Measurements from ENCODE around the gene TMEM256. TPM values are rescaled to one million over a fixed set of nuclear protein-coding genes. Genes with fewer than 3 reads are reported as not detected.

The TMEM256 gene
- total RNA-seq, 1 donor from 2014 or later = 189 TPM

Other genes starting within 250 kb of the TMEM256 start
- 10.6 and 16.4 TPM in 2 replicates for gene ASGR1, start 224.7 kb downstream of the TMEM256 start, total RNA-seq
- gene DLG4, start 184.3 kb downstream of the TMEM256 start, total RNA-seq = 11.3 and 12.5 TPM in 2 replicates
- gene ACADVL, start 184.2 kb downstream of the TMEM256 start, total RNA-seq = 184 and 219 TPM in 2 replicates
- 35.2 and 40.4 TPM in 2 replicates for gene DVL2, start 169.6 kb downstream of the TMEM256 start, total RNA-seq
- gene PHF23, start 164.6 kb downstream of the TMEM256 start, total RNA-seq = 47.1 and 49.1 TPM in 2 replicates
- gene GABARAP, start 161.6 kb downstream of the TMEM256 start, total RNA-seq = 101 and 120 TPM in 2 replicates
- gene CTDNEP1, start 152.4 kb downstream of the TMEM256 start, total RNA-seq = 28.8 and 30.7 TPM in 2 replicates
- gene ELP5, start 151.9 kb downstream of the TMEM256 start, total RNA-seq = 38.2 and 42.3 TPM in 2 replicates
- gene CLDN7, start 141.6 kb downstream of the TMEM256 start, total RNA-seq = 20.7 and 26.8 TPM in 2 replicates
- 0.07 and 0.11 TPM in 2 replicates for gene SLC2A4, start 122.4 kb downstream of the TMEM256 start, total RNA-seq
- gene YBX2, start 109.5 kb downstream of the TMEM256 start, total RNA-seq = 0.07 and 0.32 TPM in 2 replicates
- 799 and 805 TPM in 2 replicates for gene EIF5A, start 96.5 kb downstream of the TMEM256 start, total RNA-seq
- 24.8 and 41.6 TPM in 2 replicates for gene GPS2, start 88.7 kb downstream of the TMEM256 start, total RNA-seq
- 14.4 and 28.3 TPM in 2 replicates for gene NEURL4, start 74.8 kb downstream of the TMEM256 start, total RNA-seq
- gene ACAP1, start 67.6 kb downstream of the TMEM256 start, total RNA-seq = 0.53 TPM in 1 of 2 replicates, not detected in the other
- gene KCTD11, start 51.9 kb downstream of the TMEM256 start, total RNA-seq = 2.5 and 4.0 TPM in 2 replicates
- gene TMEM95, start 48.9 kb downstream of the TMEM256 start, total RNA-seq = not detected in 2 replicates
- gene TNK1, start 23.0 kb downstream of the TMEM256 start, total RNA-seq = 0.26 and 0.60 TPM in 2 replicates
- 17.5 and 18.7 TPM in 2 replicates for gene PLSCR3, start 9.6 kb downstream of the TMEM256 start, total RNA-seq
- 1.7 and 2.6 TPM in 2 replicates for gene NLGN2, start 3.7 kb upstream of the TMEM256 start, total RNA-seq
- not detected in 2 replicates for gene SPEM1, start 16.2 kb upstream of the TMEM256 start, total RNA-seq
- gene SPEM2, start 21.5 kb upstream of the TMEM256 start, total RNA-seq = not detected in 2 replicates
- gene SPEM3, start 24.8 kb upstream of the TMEM256 start, total RNA-seq = not detected in 2 replicates
- 5.2 and 7.3 TPM in 2 replicates for gene TMEM102, start 31.3 kb upstream of the TMEM256 start, total RNA-seq
- 0.42 and 0.73 TPM in 2 replicates for gene FGF11, start 35.4 kb upstream of the TMEM256 start, total RNA-seq
- gene CHRNB1, start 41.0 kb upstream of the TMEM256 start, total RNA-seq = 7.1 and 7.5 TPM in 2 replicates
- gene ZBTB4, start 75.5 kb upstream of the TMEM256 start, total RNA-seq = 10.8 and 11.2 TPM in 2 replicates
- not detected in 2 replicates for gene SLC35G6, start 77.3 kb upstream of the TMEM256 start, total RNA-seq
- gene POLR2A, start 80.3 kb upstream of the TMEM256 start, total RNA-seq = 65.3 and 93.4 TPM in 2 replicates
- gene TNFSF12, start 145.0 kb upstream of the TMEM256 start, total RNA-seq = 6.1 and 8.2 TPM in 2 replicates
- 1.1 and 1.3 TPM in 2 replicates for gene TNFSF13, start 154.7 kb upstream of the TMEM256 start, total RNA-seq
- 95.6 and 108 TPM in 2 replicates for gene SENP3, start 157.8 kb upstream of the TMEM256 start, total RNA-seq
- gene CD68, start 175.5 kb upstream of the TMEM256 start, total RNA-seq = 2.0 and 3.6 TPM in 2 replicates
- 72.5 and 100 TPM in 2 replicates for gene MPDU1, start 179.8 kb upstream of the TMEM256 start, total RNA-seq
- gene SOX15, start 186.0 kb upstream of the TMEM256 start, total RNA-seq = 0.07 TPM in 1 of 2 replicates, not detected in the other
- 44.4 and 46.0 TPM in 2 replicates for gene FXR2, start 210.8 kb upstream of the TMEM256 start, total RNA-seq
- 21.2 and 25.1 TPM in 2 replicates for gene SAT2, start 223.7 kb upstream of the TMEM256 start, total RNA-seq
- 0.13 TPM in 1 of 2 replicates, not detected in the other for gene SHBG, start 226.0 kb upstream of the TMEM256 start, total RNA-seq
- not detected in 2 replicates for gene ATP1B2, start 246.8 kb upstream of the TMEM256 start, total RNA-seq